NT2/D1 (cell line): ENCODE results near the gene FAM149B1.
"Not testable (repeated sequence)": the region's sequence is repeated elsewhere in the genome, so short reads cannot be mapped to it uniquely, and the experiment has no call there.

Source experiments
- YY1 ChIP-seq: IDR thresholded peaks from 2 replicates; pipeline ENCODE4 v1.6.1; 2011; ENCODE audit not compliant: insufficient read length, insufficient read depth
- ZNF274 ChIP-seq: IDR thresholded peaks from 2 replicates; pipeline ENCODE4 v1.6.1; 2011; ENCODE audit warnings: mild to moderate bottlenecking, low read depth, low read length

GRCh38 chr10:73258612-73259011 is 90.7 kb downstream of the FAM149B1 start:
- not testable (repeated sequence) for TF ChIP-seq YY1, ZNF274
